HepG2 (cell line): ENCODE results near the gene THSD8. TPM values are rescaled to one million over a fixed set of nuclear protein-coding genes. Genes with fewer than 3 reads are reported as not detected.

Experiments
- HNRNPLL ChIP-seq: fragments of 200-400 bp; formaldehyde crosslinking; IDR thresholded peaks from 2 replicates; pipeline ENCODE4 v1.6.1; 2017; ENCODE audit warnings: mild to moderate bottlenecking, low read depth, low read length; ENCODE audit not compliant: poor library complexity, severe bottlenecking
- MXI1 ChIP-seq: IDR thresholded peaks from 3 replicates; pipeline ENCODE4 v1.6.1; 2012; ENCODE audit warnings: low read depth, low read length, inconsistent platforms, borderline replicate concordance
- NFRKB ChIP-seq: fragments of 450-650 bp; IDR thresholded peaks from 2 replicates; pipeline ENCODE4 v1.6.1; 2017
- POLR2A ChIP-seq, 2 experiments: IDR thresholded peaks; 2 replicates each; pipeline ENCODE4 v1.6.1; 2011; ENCODE audit warnings: low read depth in 2 of 2, low read length in 2 of 2, mild to moderate bottlenecking in 1 of 2, moderate library complexity in 1 of 2; ENCODE audit not compliant: insufficient read depth in 1 of 2
- RAD21 ChIP-seq: fragments of 450-650 bp; formaldehyde crosslinking; IDR thresholded peaks from 2 replicates; pipeline ENCODE4 v1.5.0; 2020; ENCODE audit warnings: mild to moderate bottlenecking
- SMYD3 ChIP-seq: sonication (generic); formaldehyde crosslinking; IDR thresholded peaks from 2 replicates; pipeline ENCODE4 v1.8.1; 2023; ENCODE audit warnings: mild to moderate bottlenecking, missing genetic modification reagents
- ZNF564 ChIP-seq: sonication (generic); formaldehyde crosslinking; IDR thresholded peaks from 2 replicates; pipeline ENCODE4 v1.8.1; 2023; ENCODE audit warnings: mild to moderate bottlenecking, missing genetic modification reagents
- ZNF782 ChIP-seq: sonication (generic); formaldehyde crosslinking; IDR thresholded peaks from 2 replicates; pipeline ENCODE4 v1.4.0; 2020; ENCODE audit warnings: missing genetic modification reagents, mild to moderate bottlenecking, borderline replicate concordance
- polyA plus RNA-seq, 8 experiments: library from polyadenylated mRNA; depleted of rRNA in 3 of 8; stranded (reverse) in 7 of 8; unstranded in 1 of 8; fragments of >200 nt; fragmentation: Illumina TruSeq in 4 of 8; extraction: Trizol in 4 of 8; gene quantifications; 2 replicates each; pipeline versions ENCODE4 v1.2.1 to v1.2.3, GENCODE V29; 2011 to 2016; ENCODE audit warnings: low read depth in 4 of 8, missing spikeins in 1 of 8, mixed read lengths in 1 of 8; ENCODE audit not compliant: insufficient read depth in 1 of 8
- total RNA-seq, 5 experiments: library from RNA; depleted of rRNA; stranded (reverse); fragments of >200 nt; fragmentation: Illumina TruSeq; extraction: Trizol; gene quantifications; 2 replicates each; pipeline ENCODE4 v1.2.3, GENCODE V29; 2016; ENCODE audit warnings: low read depth in 1 of 5
- TF ChIP-seq, protein P1 (sequence below): sonication (generic); formaldehyde crosslinking; IDR thresholded peaks from 2 replicates; pipeline ENCODE4 v1.5.1; 2020; ENCODE audit warnings: missing genetic modification reagents, mild to moderate bottlenecking, borderline replicate concordance
- TF ChIP-seq, protein P2 (sequence below): IDR thresholded peaks from 2 replicates; pipeline ENCODE4 v1.6.1; 2012; ENCODE audit warnings: low read length, improper control_type of control experiment
- TF ChIP-seq, protein P3 (sequence below): sonication (generic); formaldehyde crosslinking; IDR thresholded peaks from 2 replicates; pipeline ENCODE4 v1.5.1; 2020; ENCODE audit warnings: missing genetic modification reagents, mild to moderate bottlenecking, borderline replicate concordance

THSD8 gene
- total and polyA plus RNA-seq, 2 of the 13 experiments (the other 11 are each of a cell fraction or from before 2014, with no cell fraction given): 4.8 to 14.9 TPM

DNA sequence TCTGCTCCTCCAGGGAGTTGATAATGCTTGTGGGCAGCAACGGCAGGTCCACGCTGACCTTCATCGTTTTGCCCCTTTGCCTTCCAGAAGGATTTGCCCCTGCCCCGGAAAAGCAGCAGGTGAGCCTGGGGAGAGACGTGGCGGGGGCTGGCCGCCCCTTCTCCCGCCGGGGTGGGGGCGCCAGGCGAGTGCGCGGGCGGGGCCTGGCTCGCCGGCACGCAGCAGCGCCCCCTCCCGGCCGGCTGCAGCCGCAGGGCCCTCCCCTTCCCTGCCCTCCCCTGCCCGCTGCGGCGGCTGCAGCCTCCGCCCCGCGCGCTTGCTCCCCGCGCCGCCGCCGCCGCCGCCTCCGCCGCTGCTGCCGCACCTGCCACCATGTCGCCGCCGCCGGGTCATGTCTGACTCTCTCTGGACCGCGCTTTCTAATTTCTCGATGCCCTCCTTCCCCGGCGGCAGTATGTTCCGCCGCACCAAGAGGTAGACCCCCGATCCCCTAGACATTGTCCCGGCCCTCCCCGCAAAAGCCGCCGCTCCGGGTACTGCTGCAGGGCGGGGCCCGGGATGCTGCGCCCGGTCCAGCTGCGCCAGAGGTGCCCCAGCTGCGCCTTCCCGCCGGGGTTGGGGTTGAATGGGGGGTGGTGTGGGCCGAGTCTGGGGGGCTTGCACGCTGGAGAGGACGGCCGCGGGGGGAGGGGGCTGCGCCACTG lies 36.5 kb downstream of the THSD8 start, which contains the start of gene MAST1 (continued):
- TF ChIP-seq, protein P1, sequence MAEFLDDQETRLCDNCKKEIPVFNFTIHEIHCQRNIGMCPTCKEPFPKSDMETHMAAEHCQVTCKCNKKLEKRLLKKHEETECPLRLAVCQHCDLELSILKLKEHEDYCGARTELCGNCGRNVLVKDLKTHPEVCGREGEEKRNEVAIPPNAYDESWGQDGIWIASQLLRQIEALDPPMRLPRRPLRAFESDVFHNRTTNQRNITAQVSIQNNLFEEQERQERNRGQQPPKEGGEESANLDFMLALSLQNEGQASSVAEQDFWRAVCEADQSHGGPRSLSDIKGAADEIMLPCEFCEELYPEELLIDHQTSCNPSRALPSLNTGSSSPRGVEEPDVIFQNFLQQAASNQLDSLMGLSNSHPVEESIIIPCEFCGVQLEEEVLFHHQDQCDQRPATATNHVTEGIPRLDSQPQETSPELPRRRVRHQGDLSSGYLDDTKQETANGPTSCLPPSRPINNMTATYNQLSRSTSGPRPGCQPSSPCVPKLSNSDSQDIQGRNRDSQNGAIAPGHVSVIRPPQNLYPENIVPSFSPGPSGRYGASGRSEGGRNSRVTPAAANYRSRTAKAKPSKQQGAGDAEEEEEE (CRISPR knock-in tag): no peak
- TF ChIP-seq, protein P2, sequence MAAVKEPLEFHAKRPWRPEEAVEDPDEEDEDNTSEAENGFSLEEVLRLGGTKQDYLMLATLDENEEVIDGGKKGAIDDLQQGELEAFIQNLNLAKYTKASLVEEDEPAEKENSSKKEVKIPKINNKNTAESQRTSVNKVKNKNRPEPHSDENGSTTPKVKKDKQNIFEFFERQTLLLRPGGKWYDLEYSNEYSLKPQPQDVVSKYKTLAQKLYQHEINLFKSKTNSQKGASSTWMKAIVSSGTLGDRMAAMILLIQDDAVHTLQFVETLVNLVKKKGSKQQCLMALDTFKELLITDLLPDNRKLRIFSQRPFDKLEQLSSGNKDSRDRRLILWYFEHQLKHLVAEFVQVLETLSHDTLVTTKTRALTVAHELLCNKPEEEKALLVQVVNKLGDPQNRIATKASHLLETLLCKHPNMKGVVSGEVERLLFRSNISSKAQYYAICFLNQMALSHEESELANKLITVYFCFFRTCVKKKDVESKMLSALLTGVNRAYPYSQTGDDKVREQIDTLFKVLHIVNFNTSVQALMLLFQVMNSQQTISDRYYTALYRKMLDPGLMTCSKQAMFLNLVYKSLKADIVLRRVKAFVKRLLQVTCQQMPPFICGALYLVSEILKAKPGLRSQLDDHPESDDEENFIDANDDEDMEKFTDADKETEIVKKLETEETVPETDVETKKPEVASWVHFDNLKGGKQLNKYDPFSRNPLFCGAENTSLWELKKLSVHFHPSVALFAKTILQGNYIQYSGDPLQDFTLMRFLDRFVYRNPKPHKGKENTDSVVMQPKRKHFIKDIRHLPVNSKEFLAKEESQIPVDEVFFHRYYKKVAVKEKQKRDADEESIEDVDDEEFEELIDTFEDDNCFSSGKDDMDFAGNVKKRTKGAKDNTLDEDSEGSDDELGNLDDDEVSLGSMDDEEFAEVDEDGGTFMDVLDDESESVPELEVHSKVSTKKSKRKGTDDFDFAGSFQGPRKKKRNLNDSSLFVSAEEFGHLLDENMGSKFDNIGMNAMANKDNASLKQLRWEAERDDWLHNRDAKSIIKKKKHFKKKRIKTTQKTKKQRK: no peak
- TF ChIP-seq NFRKB: no peak
- TF ChIP-seq SMYD3 (CRISPR knock-in tag): no peak
- peak; percentile 57 for TF ChIP-seq HNRNPLL
- TF ChIP-seq MXI1: peak; percentile 26; the same call in 1 of the 3 replicates
- TF ChIP-seq RAD21 (CRISPR knock-in tag): peak; percentile 31
- no peak for TF ChIP-seq ZNF782 (CRISPR knock-in tag)
- no peak for TF ChIP-seq POLR2A (IDR thresholded peaks at IDR 0.05; ENCODE audit: insufficient read depth in 1 of 2, low read depth in 2 of 2, low read length in 2 of 2)
- TF ChIP-seq, protein P3, sequence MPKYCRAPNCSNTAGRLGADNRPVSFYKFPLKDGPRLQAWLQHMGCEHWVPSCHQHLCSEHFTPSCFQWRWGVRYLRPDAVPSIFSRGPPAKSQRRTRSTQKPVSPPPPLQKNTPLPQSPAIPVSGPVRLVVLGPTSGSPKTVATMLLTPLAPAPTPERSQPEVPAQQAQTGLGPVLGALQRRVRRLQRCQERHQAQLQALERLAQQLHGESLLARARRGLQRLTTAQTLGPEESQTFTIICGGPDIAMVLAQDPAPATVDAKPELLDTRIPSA (CRISPR knock-in tag): no peak
- TF ChIP-seq ZNF564 (CRISPR knock-in tag): no peak
- TF ChIP-seq, all 625 proteins: peak for 22
